GM19463 (cell line): ENCODE measurements around the gene ZNF574.
"Not testable (repeated sequence)": the region's sequence is repeated elsewhere in the genome, so short reads cannot be mapped to it uniquely, and the experiment has no call there.

Experiments used
- ATAC-seq: cut with Tn5 transposase; IDR thresholded peaks from one replicate; pipeline ENCODE4 v1.9.1; 2021; ENCODE audit warnings: mild to moderate bottlenecking, moderate library complexity; ENCODE audit not compliant: unreplicated experiment

The ZNF574 gene

GRCh38 chr19:42075616-42076379 is at the start of gene ZNF574:
TSS of gene ZNF574 (plus strand) at chr19:42076166. CDS start at chr19:42078607, 2,441 bp downstream.
- ATAC-seq = peak; percentile 91

GRCh38 chr19:42028304-42029216 is 47.4 kb upstream of the ZNF574 start:
- no peak for ATAC-seq

GRCh38 chr19:42030645-42031440 is 45.1 kb upstream of the ZNF574 start:
- ATAC-seq = no peak

GRCh38 chr19:42032431-42032830 is 43.5 kb upstream of the ZNF574 start:
- ATAC-seq = no peak

- no peak for ATAC-seq
Measured at GRCh38 chr19:42033413-42033812, 42.6 kb upstream of the ZNF574 start.

- ATAC-seq = not testable (repeated sequence)
Measured at GRCh38 chr19:42034640-42035391, 41.1 kb upstream of the ZNF574 start.

GRCh38 chr19:42037649-42038048 is 38.3 kb upstream of the ZNF574 start:
- no peak for ATAC-seq

GRCh38 chr19:42038666-42039065 is 37.3 kb upstream of the ZNF574 start:
- ATAC-seq = no peak

- ATAC-seq = no peak
Measured at GRCh38 chr19:42040031-42040430, 35.9 kb upstream of the ZNF574 start.

- not testable (repeated sequence) for ATAC-seq
Measured at GRCh38 chr19:42040491-42040890, 35.5 kb upstream of the ZNF574 start.

GRCh38 chr19:42042455-42043170 is 33.4 kb upstream of the ZNF574 start:
- no peak for ATAC-seq

- ATAC-seq = no peak
Measured at GRCh38 chr19:42045575-42045974, 30.4 kb upstream of the ZNF574 start.

- no peak for ATAC-seq
Measured at GRCh38 chr19:42048992-42049391, 27.0 kb upstream of the ZNF574 start.

GRCh38 chr19:42051166-42052115 is 24.5 kb upstream of the ZNF574 start:
- no peak for ATAC-seq

GRCh38 chr19:42052241-42052863 is 23.6 kb upstream of the ZNF574 start:
- ATAC-seq = no peak

- no peak for ATAC-seq
Measured at GRCh38 chr19:42053037-42053935, 22.7 kb upstream of the ZNF574 start.

- ATAC-seq = no peak
Measured at GRCh38 chr19:42054205-42054604, 21.8 kb upstream of the ZNF574 start.
